K562 (cell line): Measurements from ENCODE around the gene OR6C76. TPM values are rescaled to one million over a fixed set of nuclear protein-coding genes. Genes with fewer than 3 reads are reported as not detected.

Source experiments
- ATAC-seq: fragments of 200-7000 bp; cut with Tn5 transposase; 3 replicates; pipeline ENCODE4 v1.9.1; 2020; ENCODE audit warnings: moderate library complexity
- BruUV-seq: library from RNA; stranded (reverse); fragments of 400-500 nt; replicated peaks from 2 replicates; lab custom pipeline; 2021; lab: Mats Ljungman, UMichigan
- CTCF ChIA-PET: fragments of 300-600 bp; formaldehyde crosslinking; extraction: SDS; loops from one replicate; lab custom pipeline; 2021; ENCODE audit warnings: low intra/inter-chr PET ratio; lab: Yijun Ruan, JAX
- POLR2A ChIA-PET: fragments of 300-600, 350-650 bp; sonication (Branson Sonifier 250); formaldehyde crosslinking; extraction: SDS; loops from one replicate; lab custom pipeline; 2021; ENCODE audit warnings: antibody characterized with exemption, inconsistent platforms; lab: Yijun Ruan, JAX
- DNase-seq, 4 experiments: peaks; one replicate each; pipeline versions ENCODE4 v3.0.0 to v3.0.0-alpha.2; 2011 to 2018; ENCODE audit warnings: low spot score in 3 of 4, mixed read lengths in 3 of 4; ENCODE audit errors: extremely low read depth in 1 of 4
- FAIRE-seq: peaks from 2 replicates; lab custom pipeline; 2011; peaks lifted over from hg19 to GRCh38; lab: Jason Lieb, UNC
- H2AFZ ChIP-seq: 2 replicates; pipeline ENCODE4 v1.6.0; 2011; ENCODE audit warnings: low read depth, low read length, control low read depth, inconsistent platforms
- H3K27ac ChIP-seq: fragments of 200-600 bp; 3 replicates; pipeline ENCODE4 v1.8.0; 2011; ENCODE audit warnings: low read depth, mild to moderate bottlenecking, control low read depth, inconsistent platforms, low read length, moderate library complexity, mixed read lengths; ENCODE audit errors: extremely low read depth
- H3K27me3 ChIP-seq, 2 experiments: fragments of 300-600 bp in 1 of 2; 2 replicates in 1 of 2; 3 replicates in 1 of 2; pipeline versions ENCODE4 v1.6.0 to v1.8.0; 2011; ENCODE audit warnings: inconsistent platforms in 2 of 2, low read length in 2 of 2, mild to moderate bottlenecking in 1 of 2, mixed read lengths in 1 of 2, moderate library complexity in 1 of 2; ENCODE audit not compliant: control insufficient read depth in 2 of 2, insufficient read depth in 2 of 2
- H3K36me3 ChIP-seq: fragments of 300-600 bp; 3 replicates; pipeline ENCODE4 v1.8.0; 2011; ENCODE audit warnings: mild to moderate bottlenecking, low read length, inconsistent platforms; ENCODE audit not compliant: control insufficient read depth, insufficient read depth
- H3K4me1 ChIP-seq, 2 experiments: fragments of 200-600 bp in 1 of 2; replicated peaks in 1 of 2; 2 replicates in 1 of 2; 3 replicates in 1 of 2; pipeline versions ENCODE4 v1.5.1 to v1.8.0; 2011; ENCODE audit warnings: inconsistent platforms in 2 of 2, low read length in 2 of 2, mild to moderate bottlenecking in 1 of 2, mixed read lengths in 1 of 2, moderate library complexity in 1 of 2; ENCODE audit not compliant: control insufficient read depth in 2 of 2, insufficient read depth in 2 of 2
- H3K4me2 ChIP-seq: 2 replicates; pipeline ENCODE4 v1.6.1; 2011; ENCODE audit warnings: low read length, control low read depth, inconsistent platforms, mixed read lengths; ENCODE audit not compliant: insufficient read depth
- H3K4me3 ChIP-seq: fragments of 200-600 bp; sonication (generic), shearing (Covaris generic); 2 replicates; pipeline ENCODE4 v1.5.1; 2016; ENCODE audit warnings: control low read depth, inconsistent platforms
- H3K79me2 ChIP-seq: fragments of 200-600 bp; 3 replicates; pipeline ENCODE4 v1.8.0; 2011; ENCODE audit warnings: low read length, inconsistent platforms; ENCODE audit not compliant: control insufficient read depth, insufficient read depth
- H3K9ac ChIP-seq, 2 experiments: 2 replicates each; pipeline versions ENCODE4 v1.6.0 to v1.6.1; 2011; ENCODE audit warnings: low read depth in 2 of 2, low read length in 2 of 2, control low read depth in 1 of 2, inconsistent platforms in 1 of 2, mild to moderate bottlenecking in 1 of 2, mixed read lengths in 1 of 2; ENCODE audit not compliant: insufficient read depth in 1 of 2
- H3K9me1 ChIP-seq: one replicate; pipeline ENCODE4 v1.6.0; 2011; ENCODE audit warnings: inconsistent platforms, mild to moderate bottlenecking, low read length, moderate library complexity; ENCODE audit not compliant: control insufficient read depth, insufficient read depth
- H3K9me3 ChIP-seq: replicated peaks from 2 replicates; pipeline ENCODE4 v1.5.1; 2011; ENCODE audit warnings: low read depth, low read length, inconsistent platforms; ENCODE audit not compliant: control insufficient read depth, insufficient read depth
- H4K20me1 ChIP-seq: replicated peaks from 2 replicates; pipeline ENCODE4 v1.6.1; 2011; ENCODE audit warnings: low read length, inconsistent platforms, mixed read lengths; ENCODE audit not compliant: control insufficient read depth, insufficient read depth
- HDAC2 ChIP-seq: fragments of 450-650 bp; IDR thresholded peaks from 2 replicates; pipeline ENCODE4 v1.6.1; 2016; ENCODE audit warnings: mild to moderate bottlenecking
- KAT7 ChIP-seq: sonication (generic); formaldehyde crosslinking; IDR thresholded peaks from 2 replicates; pipeline ENCODE4 v1.8.0; 2022; ENCODE audit warnings: missing genetic modification reagents, mild to moderate bottlenecking, borderline replicate concordance
- NFE2L1 ChIP-seq: fragments of 450-650 bp; IDR thresholded peaks from 2 replicates; pipeline ENCODE4 v1.6.1; 2016; ENCODE audit warnings: missing genetic modification characterization, low read depth, mild to moderate bottlenecking, missing compliant biosample characterization, moderate library complexity, borderline replicate concordance
- PPARD ChIP-seq: fragments of 250-450 bp; sonication (Bioruptor Pico); IDR thresholded peaks from 2 replicates; pipeline ENCODE4 v1.8.0; 2022; ENCODE audit warnings: inconsistent platforms, mild to moderate bottlenecking, moderate library complexity
- WGBS: fragments of 100-300 bp; shearing (Covaris generic); methylation state at CpG from one replicate; pipeline ENCODE4 v1.1.6; 2016; ENCODE audit warnings: low coverage, mixed read lengths; ENCODE audit not compliant: insufficient coverage; ENCODE audit errors: missing lambda C conversion rate; 5-methylcytosine and 5-hydroxymethylcytosine counted together
- in situ Hi-C: fragments of 300-500 bp; cut with MboI; formaldehyde crosslinking; loops from 4 replicates; pipeline ENCODE4 v1.15.0; 2018; ENCODE audit warnings: inconsistent platforms, mixed read lengths
- intact Hi-C: fragments of 100-400 bp; cut with micrococcal nuclease; formaldehyde crosslinking; loops from 2 replicates; pipeline ENCODE4 v1.14.2; 2022
- polyA plus RNA-seq, 8 experiments: library from polyadenylated mRNA; depleted of rRNA in 4 of 8; stranded (reverse) in 5 of 8; unstranded in 3 of 8; fragments of >200 nt; fragmentation: Nextera tagmentation in 2 of 8; fragmentation: Illumina TruSeq in 1 of 8; extraction: Ambion mirVana in 2 of 8; extraction: Trizol in 1 of 8; gene quantifications; 2 replicates each; pipeline versions ENCODE4 v1.2.1 to v1.2.3, GENCODE V29; 2011 to 2014; ENCODE audit warnings: inconsistent platforms in 1 of 8, missing spikeins in 1 of 8
- total RNA-seq, 7 experiments: library from RNA; depleted of rRNA in 6 of 7; stranded (reverse); fragments of >200 nt in 6 of 7; fragmentation: Illumina TruSeq in 2 of 7; extraction: Trizol in 2 of 7; gene quantifications; 2 replicates each; pipeline versions ENCODE4 v1.2.1 to v1.2.3, GENCODE V29; 2011 to 2021; ENCODE audit warnings: low replicate concordance in 1 of 7
- TF ChIP-seq, protein P1 (sequence below): sonication (generic); formaldehyde crosslinking; IDR thresholded peaks from 2 replicates; pipeline ENCODE4 v1.8.1; 2023; ENCODE audit warnings: mild to moderate bottlenecking, missing genetic modification reagents, moderate library complexity
- TF ChIP-seq, protein P2 (sequence below), 3 experiments: fragments of 200-800 bp in 1 of 3; fragments of 250-450 bp in 1 of 3; fragments of 450-650 bp in 1 of 3; sonication (Bioruptor Pico) in 1 of 3; sonication (Bioruptor generic) in 1 of 3; formaldehyde crosslinking in 1 of 3; IDR thresholded peaks; 2 replicates each; pipeline versions ENCODE4 v1.6.1 to v1.8.0; 2016 to 2022; ENCODE audit warnings: mild to moderate bottlenecking in 2 of 3, missing genetic modification characterization in 2 of 3, missing compliant biosample characterization in 1 of 3, moderate library complexity in 1 of 3

The OR6C76 gene
- total and polyA plus RNA-seq, 9 of the 15 experiments (the other 6 are each of a cell fraction or from before 2014, with no cell fraction given) = not detected

DNA sequence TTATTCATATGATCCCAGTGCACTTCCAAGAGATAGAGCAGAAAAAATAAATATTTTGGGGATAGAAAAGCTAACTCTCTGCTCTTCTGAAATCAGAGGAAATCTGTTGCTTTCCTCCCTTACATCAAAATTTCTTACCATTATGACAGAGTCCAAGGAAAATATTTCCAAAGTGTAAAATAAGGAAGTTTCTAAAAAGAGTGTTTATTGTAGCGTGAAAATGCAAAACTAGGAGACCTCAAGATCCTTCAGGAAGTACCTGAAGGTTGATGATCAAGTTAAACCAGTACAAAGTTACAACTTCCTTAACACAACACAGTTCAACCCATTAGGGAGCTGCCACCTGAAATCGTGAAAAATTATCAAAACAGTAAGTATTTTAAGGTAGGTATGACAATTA, 17.7 kb downstream of the OR6C76 start, which contains the start of gene OR6C2 (continued):
- TF ChIP-seq, protein P1, sequence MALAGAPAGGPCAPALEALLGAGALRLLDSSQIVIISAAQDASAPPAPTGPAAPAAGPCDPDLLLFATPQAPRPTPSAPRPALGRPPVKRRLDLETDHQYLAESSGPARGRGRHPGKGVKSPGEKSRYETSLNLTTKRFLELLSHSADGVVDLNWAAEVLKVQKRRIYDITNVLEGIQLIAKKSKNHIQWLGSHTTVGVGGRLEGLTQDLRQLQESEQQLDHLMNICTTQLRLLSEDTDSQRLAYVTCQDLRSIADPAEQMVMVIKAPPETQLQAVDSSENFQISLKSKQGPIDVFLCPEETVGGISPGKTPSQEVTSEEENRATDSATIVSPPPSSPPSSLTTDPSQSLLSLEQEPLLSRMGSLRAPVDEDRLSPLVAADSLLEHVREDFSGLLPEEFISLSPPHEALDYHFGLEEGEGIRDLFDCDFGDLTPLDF (CRISPR knock-in tag) = no peak
- TF ChIP-seq PPARD (CRISPR knock-in tag) = no peak
- TF ChIP-seq HDAC2 = no peak
- TF ChIP-seq KAT7 (CRISPR knock-in tag) = no peak

DNA sequence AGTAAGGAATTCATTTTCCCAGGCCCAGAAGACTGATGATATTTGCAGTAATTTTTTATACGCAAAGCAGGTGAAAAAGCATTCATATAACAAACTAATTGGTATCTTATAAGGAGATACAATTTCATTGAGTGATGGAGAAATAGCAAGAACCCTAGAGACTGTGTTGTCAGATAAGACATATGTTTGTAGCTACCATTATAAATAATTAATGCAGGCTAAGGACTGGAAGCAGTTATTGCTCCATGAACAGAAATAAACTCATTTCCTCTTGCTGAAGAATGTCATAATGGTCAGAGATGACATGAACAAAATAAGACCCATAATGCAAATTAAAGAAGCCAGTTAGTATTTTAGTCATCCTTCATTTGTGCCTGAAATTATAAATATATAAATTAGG, 19.3 kb downstream of the OR6C76 start:
- DNase-seq (no peak), FAIRE-seq (no peak), ATAC-seq (no peak)
- in situ Hi-C loops = no loop called here
- Histone ChIP-seq H2AFZ (no peak overlapping the region), H3K4me1 (no peaks in the 10 kb centered on the region), H3K36me3 (no peaks in the 10 kb centered on the region), H3K27ac (no peak overlapping the region), H3K9ac (no peak overlapping the region), H3K9me3 (no peaks in the 10 kb centered on the region), H3K4me3 (no peak overlapping the region), H3K4me2 (no peak overlapping the region), H3K79me2 (no peaks in the 10 kb centered on the region), H3K9me1 (no peaks in the 10 kb centered on the region), H3K27me3 (no peaks in the 10 kb centered on the region), H4K20me1 (no peaks in the 10 kb centered on the region)
- ChIA-PET POLR2A (no interaction called here), CTCF (interaction anchor here (2.6 kb wide), 1 partner anchor 174 kb away, joined by 25 read pairs; no protein-coding TSS in a partner anchor)
- no TSS peak for BruUV-seq
- 0% methylated on average over 1 of the region's 1 CpG for WGBS
- no peak for TF ChIP-seq NFE2L1
- TF ChIP-seq, protein P2, sequence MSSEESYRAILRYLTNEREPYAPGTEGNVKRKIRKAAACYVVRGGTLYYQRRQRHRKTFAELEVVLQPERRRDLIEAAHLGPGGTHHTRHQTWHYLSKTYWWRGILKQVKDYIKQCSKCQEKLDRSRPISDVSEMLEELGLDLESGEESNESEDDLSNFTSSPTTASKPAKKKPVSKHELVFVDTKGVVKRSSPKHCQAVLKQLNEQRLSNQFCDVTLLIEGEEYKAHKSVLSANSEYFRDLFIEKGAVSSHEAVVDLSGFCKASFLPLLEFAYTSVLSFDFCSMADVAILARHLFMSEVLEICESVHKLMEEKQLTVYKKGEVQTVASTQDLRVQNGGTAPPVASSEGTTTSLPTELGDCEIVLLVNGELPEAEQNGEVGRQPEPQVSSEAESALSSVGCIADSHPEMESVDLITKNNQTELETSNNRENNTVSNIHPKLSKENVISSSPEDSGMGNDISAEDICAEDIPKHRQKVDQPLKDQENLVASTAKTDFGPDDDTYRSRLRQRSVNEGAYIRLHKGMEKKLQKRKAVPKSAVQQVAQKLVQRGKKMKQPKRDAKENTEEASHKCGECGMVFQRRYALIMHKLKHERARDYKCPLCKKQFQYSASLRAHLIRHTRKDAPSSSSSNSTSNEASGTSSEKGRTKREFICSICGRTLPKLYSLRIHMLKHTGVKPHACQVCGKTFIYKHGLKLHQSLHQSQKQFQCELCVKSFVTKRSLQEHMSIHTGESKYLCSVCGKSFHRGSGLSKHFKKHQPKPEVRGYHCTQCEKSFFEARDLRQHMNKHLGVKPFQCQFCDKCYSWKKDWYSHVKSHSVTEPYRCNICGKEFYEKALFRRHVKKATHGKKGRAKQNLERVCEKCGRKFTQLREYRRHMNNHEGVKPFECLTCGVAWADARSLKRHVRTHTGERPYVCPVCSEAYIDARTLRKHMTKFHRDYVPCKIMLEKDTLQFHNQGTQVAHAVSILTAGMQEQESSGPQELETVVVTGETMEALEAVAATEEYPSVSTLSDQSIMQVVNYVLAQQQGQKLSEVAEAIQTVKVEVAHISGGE (CRISPR knock-in tag; IDR thresholded peaks at IDR 0.05) = no peak
- intact Hi-C loops = loop anchor here (10.0 kb wide), 1 partner anchor 261 kb away; no protein-coding TSS in a partner anchor
